MM.1S (cell line): Measurements from ENCODE around the gene ZNF22.

Experiments
- EZH2 ChIP-seq: fragments of 300-600 bp; sonication (generic); optimal IDR thresholded peaks from 2 replicates; pipeline ENCODE3; 2017; ENCODE audit warnings: low read depth, mild to moderate bottlenecking, antibody characterized with exemption, low read length, mixed read lengths
- EZH2phosphoT487 ChIP-seq: fragments of 300-600 bp; sonication (generic); IDR thresholded peaks from 2 replicates; pipeline ENCODE4 v1.6.1; 2018; ENCODE audit warnings: antibody characterized with exemption, low read length
- TF ChIP-seq, protein P1 (sequence below): fragments of 300-600 bp; sonication (generic); IDR thresholded peaks from 2 replicates; pipeline ENCODE4 v1.5.1; 2016; ENCODE audit warnings: antibody characterized with exemption, low read length, mixed read lengths

DNA sequence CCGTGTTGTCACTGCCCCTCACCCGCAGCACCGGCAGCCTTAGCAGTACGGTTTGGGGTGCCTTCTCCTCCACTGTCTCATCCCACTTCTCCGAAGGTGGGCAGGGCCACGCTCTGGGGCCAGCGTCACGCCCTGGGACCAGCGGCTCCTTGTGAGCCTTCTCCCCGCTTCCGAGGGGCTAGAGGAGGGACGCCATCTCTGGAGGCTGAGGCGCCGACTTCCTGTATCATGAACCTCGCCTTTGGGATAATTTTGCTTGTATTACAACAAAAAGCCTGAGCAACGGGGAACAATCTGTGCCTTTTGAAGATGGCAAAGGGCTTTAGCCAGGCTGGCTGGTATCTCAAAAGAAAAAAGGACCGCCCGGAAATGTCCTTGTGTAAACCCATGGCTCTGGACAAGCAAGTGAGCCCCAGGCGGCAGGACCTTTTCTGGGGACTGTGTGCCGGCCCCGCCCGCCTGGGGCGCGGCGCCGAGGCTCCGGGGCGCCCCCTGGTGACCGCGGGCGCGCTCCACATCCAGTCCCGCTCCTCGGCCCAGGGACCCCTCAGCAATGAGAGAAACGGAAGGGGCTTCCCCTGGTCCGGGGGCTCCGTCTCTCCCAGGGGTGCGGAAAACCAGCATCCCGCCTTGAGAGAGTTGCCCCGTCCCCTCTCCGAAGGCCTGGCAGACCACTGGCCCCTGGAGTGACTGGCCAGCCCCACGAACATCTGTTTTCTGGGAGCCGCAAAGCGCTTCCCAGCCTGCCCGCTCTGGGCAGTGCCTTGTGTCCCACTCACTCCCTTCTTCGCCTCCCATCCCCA, 25.9 kb upstream of the ZNF22 start:
- TF ChIP-seq, protein P1, sequence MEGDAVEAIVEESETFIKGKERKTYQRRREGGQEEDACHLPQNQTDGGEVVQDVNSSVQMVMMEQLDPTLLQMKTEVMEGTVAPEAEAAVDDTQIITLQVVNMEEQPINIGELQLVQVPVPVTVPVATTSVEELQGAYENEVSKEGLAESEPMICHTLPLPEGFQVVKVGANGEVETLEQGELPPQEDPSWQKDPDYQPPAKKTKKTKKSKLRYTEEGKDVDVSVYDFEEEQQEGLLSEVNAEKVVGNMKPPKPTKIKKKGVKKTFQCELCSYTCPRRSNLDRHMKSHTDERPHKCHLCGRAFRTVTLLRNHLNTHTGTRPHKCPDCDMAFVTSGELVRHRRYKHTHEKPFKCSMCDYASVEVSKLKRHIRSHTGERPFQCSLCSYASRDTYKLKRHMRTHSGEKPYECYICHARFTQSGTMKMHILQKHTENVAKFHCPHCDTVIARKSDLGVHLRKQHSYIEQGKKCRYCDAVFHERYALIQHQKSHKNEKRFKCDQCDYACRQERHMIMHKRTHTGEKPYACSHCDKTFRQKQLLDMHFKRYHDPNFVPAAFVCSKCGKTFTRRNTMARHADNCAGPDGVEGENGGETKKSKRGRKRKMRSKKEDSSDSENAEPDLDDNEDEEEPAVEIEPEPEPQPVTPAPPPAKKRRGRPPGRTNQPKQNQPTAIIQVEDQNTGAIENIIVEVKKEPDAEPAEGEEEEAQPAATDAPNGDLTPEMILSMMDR, result peak; percentile 92
- TF ChIP-seq EZH2 (no peak), EZH2phosphoT487 (no peak)
